Bronchial epithelial cell (primary cell): Measurements from ENCODE around the gene SSH2. TPM values are rescaled to one million over a fixed set of nuclear protein-coding genes. Genes with fewer than 3 reads are reported as not detected.
A peak's percentile ranks its signal among the peaks of the same experiment; 100 is the strongest.

ENCODE experiments used
- DNase-seq: peaks from one replicate; pipeline ENCODE4 v3.0.0-alpha.2; 2010; ENCODE audit warnings: low read depth
- FAIRE-seq: peaks from 2 replicates; lab custom pipeline; 2011; peaks lifted over from hg19 to GRCh38; lab: Jason Lieb, UNC
- H3K27me3 ChIP-seq: 2 replicates; pipeline ENCODE4 v1.5.1; 2011; ENCODE audit warnings: low read length; ENCODE audit not compliant: control insufficient read depth, insufficient read depth
- H3K36me3 ChIP-seq: 2 replicates; pipeline ENCODE4 v1.5.1; 2011; ENCODE audit warnings: low read length; ENCODE audit not compliant: control insufficient read depth, insufficient read depth
- H3K4me3 ChIP-seq: 2 replicates; pipeline ENCODE4 v1.5.1; 2011; ENCODE audit warnings: mild to moderate bottlenecking, low read depth, low read length, control low read depth
- CTCF ChIP-seq: IDR thresholded peaks from 2 replicates; pipeline ENCODE4 v1.5.1; 2011; ENCODE audit warnings: mild to moderate bottlenecking, moderate library complexity, low read length, control low read depth, inconsistent platforms; ENCODE audit not compliant: insufficient read depth, severe bottlenecking
- total RNA-seq: library from RNA; depleted of rRNA; stranded (reverse); fragments of >200 nt; gene quantifications from 2 replicates; pipeline ENCODE4 v1.2.1, GENCODE V29; 2014

Gene SSH2
- total RNA-seq, 1 donor from 2014 or later, result 3.7 TPM

- H3K36me3 ChIP-seq, result peaks cover 4% of the 10 kb centered on the region
- H3K27me3 ChIP-seq, result no peaks in the 10 kb centered on the region
- DNase-seq (no peak), FAIRE-seq (no peak)
- TF ChIP-seq CTCF, result no peak
- no peak overlapping the region for H3K4me3 ChIP-seq
Measured at GRCh38 chr17:29627951-29628350, 302.1 kb downstream of the SSH2 start.

- peak; percentile 76 for DNase-seq
- peak; percentile 18 for FAIRE-seq
- no peaks in the 10 kb centered on the region for H3K27me3 ChIP-seq
- no peak overlapping the region for H3K4me3 ChIP-seq
- TF ChIP-seq CTCF, result no peak
- H3K36me3 ChIP-seq, result no peaks in the 10 kb centered on the region
Measured at GRCh38 chr17:29625037-29625750, 304.8 kb downstream of the SSH2 start.

GRCh38 chr17:29624586-29624985 is 305.4 kb downstream of the SSH2 start:
- H3K27me3 ChIP-seq, result no peaks in the 10 kb centered on the region
- H3K36me3 ChIP-seq, result no peaks in the 10 kb centered on the region
- no peak for DNase-seq
- H3K4me3 ChIP-seq, result no peak overlapping the region
- no peak for FAIRE-seq
- TF ChIP-seq CTCF, result no peak

GRCh38 chr17:29623283-29623647 is 306.8 kb downstream of the SSH2 start:
- no peak for TF ChIP-seq CTCF
- no peaks in the 10 kb centered on the region for H3K27me3 ChIP-seq
- peak; percentile 18 for FAIRE-seq
- no peak for DNase-seq
- H3K4me3 ChIP-seq, result no peak overlapping the region
- no peaks in the 10 kb centered on the region for H3K36me3 ChIP-seq

- no peak for FAIRE-seq
- Histone ChIP-seq H3K27me3 (no peaks in the 10 kb centered on the region), H3K4me3 (peak within 1 kb of the TSS; percentile 59), H3K36me3 (no peaks in the 10 kb centered on the region)
- no peak for TF ChIP-seq CTCF
- no peak for DNase-seq
Measured at GRCh38 chr17:29622337-29623282, 307.4 kb downstream of the SSH2 start, which contains the start of gene CORO6. Gene CORO6, minus strand, starts transcription at chr17:29622912. Its CDS starts 1,491 bp downstream, at chr17:29621421.
